H9 (cell line): ENCODE measurements around the gene PARD3. TPM values are rescaled to one million over a fixed set of nuclear protein-coding genes. Genes with fewer than 3 reads are reported as not detected.
"Not testable (repeated sequence)": the region's sequence is repeated elsewhere in the genome, so short reads cannot be mapped to it uniquely, and the experiment has no call there.

Experiments
- DNase-seq: peaks from one replicate; pipeline ENCODE4 v3.0.0-alpha.2; 2017
- H2AFZ ChIP-seq: one replicate; pipeline ENCODE4 v1.6.1; 2013; ENCODE audit warnings: mild to moderate bottlenecking, low read length, control low read depth, moderate library complexity
- H2AK5ac ChIP-seq: 2 replicates; pipeline ENCODE4 v1.6.1; 2013; ENCODE audit warnings: low read length, control low read depth, mixed read lengths; ENCODE audit not compliant: insufficient read length
- H2BK120ac ChIP-seq: one replicate; pipeline ENCODE4 v1.6.1; 2013; ENCODE audit warnings: low read depth, mild to moderate bottlenecking, low read length, control low read depth, inconsistent platforms; ENCODE audit not compliant: poor library complexity, severe bottlenecking
- H2BK12ac ChIP-seq: 2 replicates; pipeline ENCODE4 v1.6.1; 2013; ENCODE audit warnings: low read length, control low read depth, mixed read lengths, low read depth; ENCODE audit not compliant: insufficient read length
- H2BK15ac ChIP-seq: 2 replicates; pipeline ENCODE4 v1.6.1; 2013; ENCODE audit warnings: low read depth, low read length, control low read depth
- H2BK20ac ChIP-seq: one replicate; pipeline ENCODE4 v1.6.1; 2013; ENCODE audit warnings: low read depth, mild to moderate bottlenecking, low read length, control low read depth, inconsistent platforms; ENCODE audit not compliant: poor library complexity, severe bottlenecking
- H2BK5ac ChIP-seq: 2 replicates; pipeline ENCODE4 v1.6.1; 2013; ENCODE audit warnings: low read length, control low read depth, mixed read lengths; ENCODE audit not compliant: insufficient read length
- H3K14ac ChIP-seq: 2 replicates; pipeline ENCODE4 v1.6.1; 2013; ENCODE audit warnings: low read length, control low read depth; ENCODE audit not compliant: insufficient read depth
- H3K18ac ChIP-seq: 2 replicates; pipeline ENCODE4 v1.6.1; 2013; ENCODE audit warnings: low read depth, mild to moderate bottlenecking, mixed read lengths, low read length, control low read depth; ENCODE audit not compliant: insufficient read length
- H3K23ac ChIP-seq: 2 replicates; pipeline ENCODE4 v1.6.1; 2013; ENCODE audit warnings: low read length, control low read depth, mixed read lengths, low read depth; ENCODE audit not compliant: insufficient read length
- H3K23me2 ChIP-seq: 2 replicates; pipeline ENCODE4 v1.6.1; 2013; ENCODE audit warnings: low read depth, mild to moderate bottlenecking, mixed read lengths, low read length, control low read depth; ENCODE audit not compliant: insufficient read length, poor library complexity, severe bottlenecking
- H3K27ac ChIP-seq: 2 replicates; pipeline ENCODE4 v1.5.1; 2013; ENCODE audit warnings: low read length, control low read depth, mixed read lengths, low read depth; ENCODE audit not compliant: insufficient read length
- H3K27me3 ChIP-seq: 2 replicates; pipeline ENCODE4 v1.6.1; 2013; ENCODE audit warnings: low read length, control low read depth, inconsistent platforms; ENCODE audit not compliant: insufficient read depth
- H3K4ac ChIP-seq: 2 replicates; pipeline ENCODE4 v1.6.1; 2013; ENCODE audit warnings: low read depth, mild to moderate bottlenecking, control low read depth, inconsistent platforms, low read length, moderate library complexity
- H3K4me1 ChIP-seq: 2 replicates; pipeline ENCODE4 v1.6.1; 2013; ENCODE audit warnings: low read length, control low read depth, inconsistent platforms; ENCODE audit not compliant: insufficient read depth
- H3K4me2 ChIP-seq: 2 replicates; pipeline ENCODE4 v1.6.1; 2013; ENCODE audit warnings: low read length, control low read depth, mixed read lengths; ENCODE audit not compliant: insufficient read length, insufficient read depth
- H3K56ac ChIP-seq: 2 replicates; pipeline ENCODE4 v1.6.1; 2013; ENCODE audit warnings: low read depth, mild to moderate bottlenecking, mixed read lengths, low read length, control low read depth; ENCODE audit not compliant: insufficient read length
- H3K79me1 ChIP-seq: 2 replicates; pipeline ENCODE4 v1.6.1; 2013; ENCODE audit warnings: low read depth, mild to moderate bottlenecking, moderate library complexity, low read length, control low read depth, inconsistent platforms; ENCODE audit not compliant: insufficient read depth, poor library complexity, severe bottlenecking
- H3K79me2 ChIP-seq: 2 replicates; pipeline ENCODE4 v1.6.1; 2013; ENCODE audit warnings: low read length, control low read depth, inconsistent platforms; ENCODE audit not compliant: insufficient read depth
- H3K9ac ChIP-seq: 2 replicates; pipeline ENCODE4 v1.6.1; 2013; ENCODE audit warnings: low read length, control low read depth, mixed read lengths; ENCODE audit not compliant: insufficient read length; ENCODE audit errors: extremely low read depth
- H3K9me3 ChIP-seq: one replicate; pipeline ENCODE4 v1.6.1; 2013; ENCODE audit warnings: low read depth, low read length, inconsistent platforms; ENCODE audit not compliant: control insufficient read depth
- H3T11ph ChIP-seq: one replicate; pipeline ENCODE4 v1.6.1; 2013; ENCODE audit warnings: mild to moderate bottlenecking, low read length, control low read depth, inconsistent platforms
- H4K20me1 ChIP-seq: one replicate; pipeline ENCODE4 v1.6.1; 2013; ENCODE audit not compliant: control insufficient read depth, insufficient read length, insufficient read depth
- H4K5ac ChIP-seq: 2 replicates; pipeline ENCODE4 v1.6.1; 2013; ENCODE audit warnings: low read depth, mild to moderate bottlenecking, mixed read lengths, low read length, control low read depth; ENCODE audit not compliant: insufficient read length
- H4K8ac ChIP-seq: replicated peaks from 2 replicates; pipeline ENCODE4 v1.6.1; 2013; ENCODE audit warnings: low read length, control low read depth, mixed read lengths, low read depth; ENCODE audit not compliant: insufficient read length
- H4K91ac ChIP-seq: 2 replicates; pipeline ENCODE4 v1.6.1; 2013; ENCODE audit warnings: low read depth, mild to moderate bottlenecking, moderate library complexity, mixed read lengths, low read length, control low read depth; ENCODE audit not compliant: insufficient read length
- H3K27ac Mint-ChIP-seq, 3 experiments: 2 replicates in 2 of 3; 3 replicates in 1 of 3; pipeline ENCODE4 v1.8.0; 2020 to 2021; ENCODE audit warnings: mixed read lengths in 3 of 3, mild to moderate bottlenecking in 1 of 3, moderate library complexity in 1 of 3
- H3K27me3 Mint-ChIP-seq: 2 replicates; pipeline ENCODE4 v1.8.0; 2021; ENCODE audit warnings: low read depth, mild to moderate bottlenecking, moderate library complexity, mixed read lengths
- H3K36me3 Mint-ChIP-seq, 3 experiments: 2 replicates in 2 of 3; 3 replicates in 1 of 3; pipeline ENCODE4 v1.8.0; 2020 to 2021; ENCODE audit warnings: low read depth in 3 of 3, mixed read lengths in 3 of 3; ENCODE audit not compliant: insufficient read depth in 1 of 3
- H3K4me1 Mint-ChIP-seq, 2 experiments: 2 replicates each; pipeline ENCODE4 v1.8.0; 2020; ENCODE audit warnings: mixed read lengths in 2 of 2
- H3K4me3 Mint-ChIP-seq, 2 experiments: 2 replicates in 1 of 2; 3 replicates in 1 of 2; pipeline ENCODE4 v1.8.0; 2020 to 2021; ENCODE audit warnings: mild to moderate bottlenecking in 2 of 2, mixed read lengths in 2 of 2, moderate library complexity in 1 of 2
- H3K9me3 Mint-ChIP-seq, 2 experiments: 2 replicates in 1 of 2; 3 replicates in 1 of 2; pipeline ENCODE4 v1.8.0; 2020; ENCODE audit warnings: mild to moderate bottlenecking in 2 of 2, mixed read lengths in 2 of 2, moderate library complexity in 1 of 2
- CTCF ChIP-seq: fragments of 200-600 bp; sonication (generic); conservative IDR thresholded peaks from 3 replicates; pipeline ENCODE4 v1.8.0; 2021; ENCODE audit warnings: antibody characterized with exemption, mild to moderate bottlenecking
- WGBS: extraction: QIAGEN DNeasy Blood & Tissue Kit; methylation state at CpG from one replicate; pipeline ENCODE4 v1.1.7; 2013; ENCODE audit warnings: missing lambda C conversion rate, low lambda C conversion rate, mixed read lengths; ENCODE audit not compliant: insufficient read length; ENCODE audit errors: extremely low coverage; 5-methylcytosine and 5-hydroxymethylcytosine counted together
- total RNA-seq: library from RNA; stranded (reverse); gene quantifications from 2 replicates; pipeline ENCODE4 v1.2.1, GENCODE V29; 2021

Gene PARD3
- total RNA-seq, 1 experiment from 2014 or later = 44.7 TPM

GRCh38 chr10:34646331-34646730 is 168.8 kb downstream of the PARD3 start:
- H3K27me3 ChIP-seq = no peaks in the 10 kb centered on the region
- H2BK5ac ChIP-seq = no peak overlapping the region
- H3K4me3 Mint-ChIP-seq = no peak overlapping the region
- H2BK120ac ChIP-seq = no peak overlapping the region
- H3K4ac ChIP-seq = no peak overlapping the region
- H3K4me1 Mint-ChIP-seq = peaks cover 32 to 36% of the 10 kb centered on the region in 2 experiments
- H3K4me1 ChIP-seq = peaks cover 8% of the 10 kb centered on the region
- no peak overlapping the region for H2AK5ac ChIP-seq
- H3K23ac ChIP-seq = no peak overlapping the region
- no peak overlapping the region for H2AFZ ChIP-seq
- no peak overlapping the region for H3K14ac ChIP-seq
- no peaks in the 10 kb centered on the region for H3K9me3 Mint-ChIP-seq
- no peaks in the 10 kb centered on the region for H3K79me1 ChIP-seq
- H4K91ac ChIP-seq = no peak overlapping the region
- H3K27ac ChIP-seq = no peak overlapping the region
- H3K23me2 ChIP-seq = no peaks in the 10 kb centered on the region
- H3T11ph ChIP-seq = no peak overlapping the region
- H3K4me2 ChIP-seq = no peak overlapping the region
- no peak overlapping the region for H4K8ac ChIP-seq
- H3K36me3 Mint-ChIP-seq = no peaks in the 10 kb centered on the region
- no peaks in the 10 kb centered on the region for H4K20me1 ChIP-seq
- peaks cover 3% of the 10 kb centered on the region; the same call in 1 of the 2 replicates for H3K79me2 ChIP-seq
- no peak overlapping the region for H3K9ac ChIP-seq
- no peaks in the 10 kb centered on the region; the same call in 1 of the 2 replicates for H3K27me3 Mint-ChIP-seq
- no peak overlapping the region for H3K56ac ChIP-seq
- WGBS = no CpG with 5 or more reads among the region's 6 CpGs
- H4K5ac ChIP-seq = no peak overlapping the region
- TF ChIP-seq CTCF = no peak
- H2BK20ac ChIP-seq = no peak overlapping the region
- no peak for DNase-seq
- no peak overlapping the region for H2BK12ac ChIP-seq
- H2BK15ac ChIP-seq = no peak overlapping the region
- no peaks in the 10 kb centered on the region for H3K9me3 ChIP-seq
- peak overlapping the region in 1 of 3 experiments; percentile 16; a peak in 1 of 7 replicates for H3K27ac Mint-ChIP-seq
- no peak overlapping the region for H3K18ac ChIP-seq

GRCh38 chr10:34644815-34645214 is 170.3 kb downstream of the PARD3 start:
- not testable (repeated sequence) for H3K4ac ChIP-seq, H4K5ac ChIP-seq, H3K9me3 Mint-ChIP-seq, H3K23me2 ChIP-seq, H3K36me3 Mint-ChIP-seq, H3K4me2 ChIP-seq, DNase-seq, H2AFZ ChIP-seq, H2AK5ac ChIP-seq, H3T11ph ChIP-seq, H4K20me1 ChIP-seq, H3K4me3 Mint-ChIP-seq, H3K27me3 Mint-ChIP-seq, H3K79me1 ChIP-seq, H3K9ac ChIP-seq, H4K8ac ChIP-seq, H3K23ac ChIP-seq, H3K27me3 ChIP-seq, H4K91ac ChIP-seq, H2BK20ac ChIP-seq, H3K18ac ChIP-seq, H2BK5ac ChIP-seq, H3K27ac Mint-ChIP-seq, H3K27ac ChIP-seq, H3K9me3 ChIP-seq, H3K56ac ChIP-seq, H2BK12ac ChIP-seq, H3K79me2 ChIP-seq, H2BK120ac ChIP-seq, H3K4me1 ChIP-seq, H3K14ac ChIP-seq, H2BK15ac ChIP-seq
- peaks cover 28 to 30% of the 10 kb centered on the region in 2 experiments for H3K4me1 Mint-ChIP-seq
- no CpG with 5 or more reads among the region's 3 CpGs for WGBS
